Measurements from ENCODE around the gene SCMH1.

- TF ChIP-seq CTCF (IDR thresholded peaks at IDR 0.05; ENCODE audit: low read depth, low read length, poor library complexity, severe bottlenecking), result no peak
- no peak for TF ChIP-seq EZH2phosphoT487 (IDR thresholded peaks at IDR 0.05; ENCODE audit: borderline replicate concordance, low read length)
Measured at GRCh38 chr1:41291195-41291594, 49.1 kb upstream of the SCMH1 start.
